Cerebellar cortex (tissue), 1 donor: ENCODE results near the gene GAB4.
A peak's percentile ranks its signal among the peaks of the same experiment; 100 is the strongest.
"Not testable (repeated sequence)": the region's sequence is repeated elsewhere in the genome, so short reads cannot be mapped to it uniquely, and the experiment has no call there.

ENCODE experiments used
- DNase-seq: peaks from one replicate; pipeline ENCODE4 v3.0.0-alpha.2; 2015; ENCODE audit warnings: low spot score

GAB4 gene

DNA sequence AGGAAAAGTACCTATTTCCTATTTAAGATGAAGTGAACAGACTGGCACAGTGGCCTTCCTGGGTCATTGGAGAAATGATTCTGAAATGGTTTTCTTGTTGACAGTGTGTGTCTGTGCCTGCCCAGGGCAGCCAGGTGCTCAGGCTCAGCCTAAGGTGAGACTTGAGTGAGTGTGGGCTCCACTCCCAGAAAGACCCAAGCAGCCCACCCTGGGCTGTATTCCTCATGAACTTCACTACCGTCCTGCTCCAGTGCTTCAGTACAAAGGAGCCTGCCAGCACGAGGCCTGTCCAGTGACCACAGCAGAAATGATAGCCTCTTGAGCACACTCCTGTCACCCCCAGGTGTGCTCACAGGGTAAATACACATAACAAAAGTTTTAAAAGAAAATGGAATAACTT is 49.5 kb downstream of the GAB4 start:
- no peak for DNase-seq

DNA sequence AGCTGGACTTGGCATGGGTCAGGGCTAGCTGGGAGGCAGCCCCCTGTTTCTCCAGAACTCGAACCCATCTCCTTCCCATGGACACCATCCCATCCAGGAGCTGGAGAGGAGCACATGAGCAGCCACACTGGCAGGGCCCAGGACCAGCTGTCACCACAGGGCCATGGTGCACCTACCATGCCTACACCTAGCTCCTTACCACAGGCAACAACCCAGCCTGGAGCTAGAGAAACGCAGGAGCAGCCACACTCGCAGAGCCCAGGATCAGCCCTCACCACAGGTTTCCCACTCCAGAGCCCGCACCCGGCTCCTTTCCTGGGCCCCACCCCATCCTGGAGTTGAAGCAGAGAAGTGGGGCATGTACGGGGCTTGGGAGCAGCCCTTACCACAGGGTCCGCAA is 50.2 kb downstream of the GAB4 start:
- no peak for DNase-seq

DNA sequence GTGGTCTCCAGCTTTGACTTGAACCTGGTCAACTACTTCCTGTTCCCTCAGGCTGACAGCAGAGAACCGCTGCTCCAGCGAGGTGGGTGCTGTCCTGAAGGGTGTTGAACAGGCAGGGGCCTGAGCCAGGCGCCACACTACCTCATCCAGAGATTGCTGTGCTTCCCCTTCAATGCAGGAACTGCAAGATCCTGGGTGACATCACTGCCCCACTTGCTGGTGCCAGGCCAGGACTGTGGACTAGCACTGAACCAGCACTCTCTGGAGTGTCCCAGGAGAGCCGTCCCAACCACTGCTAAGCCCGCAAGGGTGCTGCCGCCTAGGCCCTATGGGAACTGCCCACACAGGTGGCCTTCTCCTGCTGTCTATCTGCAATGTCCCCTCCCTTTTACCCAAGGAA is 51.7 kb downstream of the GAB4 start:
- DNase-seq, result no peak

DNA sequence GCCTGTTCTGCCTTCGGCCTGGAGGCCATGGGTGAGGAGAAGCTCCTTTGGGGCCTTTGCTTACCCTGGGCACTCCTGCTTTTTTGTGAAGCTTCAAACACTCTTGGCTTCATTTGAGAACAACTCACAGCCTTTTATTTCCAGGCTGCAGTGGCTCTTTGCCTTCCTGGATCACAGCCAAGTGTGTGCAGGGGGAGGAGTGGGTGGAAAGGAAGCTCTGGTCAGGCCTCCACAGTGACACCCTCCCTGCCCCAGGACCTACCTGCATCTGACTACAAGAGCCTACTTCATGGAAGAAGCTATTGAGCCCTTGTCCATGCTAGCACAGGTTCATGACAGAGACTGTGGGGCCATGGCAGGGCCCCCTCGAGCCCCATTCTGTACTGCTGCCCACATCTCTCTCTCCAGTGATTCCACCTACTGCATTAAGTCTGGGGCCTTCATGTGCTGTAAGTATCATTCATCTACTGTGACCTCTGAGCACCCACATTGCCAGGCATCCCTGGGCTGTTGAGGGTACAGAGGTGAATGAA is 52.3 kb downstream of the GAB4 start:
- no peak for DNase-seq

DNA sequence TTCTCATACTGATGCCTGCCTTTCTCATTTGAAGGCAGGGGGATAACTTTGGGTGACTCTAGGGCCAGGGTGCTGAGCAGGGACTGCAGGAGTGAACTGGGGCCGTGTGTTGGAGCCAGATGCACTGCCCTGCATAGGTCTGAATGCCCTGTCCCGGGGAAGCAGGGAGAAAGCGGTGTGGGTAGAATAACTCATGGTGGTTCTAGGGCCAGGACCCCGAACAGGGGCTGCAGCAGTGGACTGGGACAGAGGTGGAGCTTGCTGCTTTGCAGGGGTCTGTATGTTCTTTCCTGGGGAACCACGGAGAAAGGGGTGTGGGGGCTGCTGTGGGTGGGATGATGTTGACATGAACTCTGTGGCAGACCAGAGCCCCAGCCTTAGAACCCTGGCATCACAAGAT is 52.9 kb downstream of the GAB4 start:
- no peak for DNase-seq

DNA sequence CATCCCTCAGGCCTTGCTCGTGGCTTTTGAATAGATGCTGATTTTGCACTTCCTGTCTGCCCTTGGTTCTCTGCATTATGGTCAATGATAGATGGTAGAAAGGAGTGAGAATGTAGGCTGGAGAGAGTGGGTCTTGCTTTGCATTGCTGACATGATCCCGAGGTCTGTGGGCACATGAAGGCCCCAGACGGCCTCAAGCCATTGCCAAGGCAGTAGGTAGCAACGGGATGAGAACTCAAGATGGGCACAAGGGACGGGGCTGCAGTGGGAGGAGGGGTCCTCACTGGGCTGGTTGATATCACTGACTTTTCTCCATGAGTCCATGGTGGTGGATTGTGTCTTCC is 54.0 kb downstream of the GAB4 start:
- no peak for DNase-seq

DNA sequence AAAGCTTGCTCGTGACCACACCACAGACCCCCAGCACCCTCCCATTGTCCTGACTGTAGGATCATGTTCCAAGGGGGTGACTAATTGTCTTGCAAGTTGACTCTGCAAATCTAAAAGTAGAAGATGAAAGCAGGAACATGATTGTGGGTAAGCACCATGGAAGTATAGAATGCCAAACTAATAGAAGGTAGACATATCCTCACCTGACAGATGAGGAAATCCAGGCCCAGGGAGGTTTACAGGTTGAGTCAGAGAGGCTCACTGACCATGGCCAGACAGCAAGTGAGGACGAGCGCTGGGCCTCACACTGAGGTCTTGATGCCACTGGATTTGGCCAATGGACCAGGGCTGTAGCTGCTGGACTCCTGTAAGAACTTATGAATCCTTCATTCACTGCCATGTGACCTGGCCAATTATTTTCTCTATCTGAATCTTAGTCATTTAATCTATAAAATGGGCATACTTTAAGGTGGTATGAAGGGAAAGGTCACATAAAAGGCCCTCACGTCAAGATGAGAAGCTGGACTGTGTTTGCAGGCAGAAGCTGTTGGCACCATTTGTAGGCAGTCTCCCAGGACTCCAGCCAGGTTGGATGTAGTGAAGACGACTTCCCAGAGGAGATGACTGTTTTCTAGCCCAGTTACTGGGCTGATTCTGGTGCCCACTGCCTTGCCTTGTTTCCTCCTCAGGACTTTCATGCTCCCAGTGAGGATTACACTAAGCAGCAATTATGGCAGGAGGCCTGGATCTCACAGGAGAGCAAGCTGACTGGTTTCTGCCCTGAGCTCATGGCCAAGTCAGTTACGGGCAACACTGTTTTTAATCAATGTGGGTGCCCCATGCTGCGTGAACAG is 54.6 kb downstream of the GAB4 start:
- no peak for DNase-seq

DNA sequence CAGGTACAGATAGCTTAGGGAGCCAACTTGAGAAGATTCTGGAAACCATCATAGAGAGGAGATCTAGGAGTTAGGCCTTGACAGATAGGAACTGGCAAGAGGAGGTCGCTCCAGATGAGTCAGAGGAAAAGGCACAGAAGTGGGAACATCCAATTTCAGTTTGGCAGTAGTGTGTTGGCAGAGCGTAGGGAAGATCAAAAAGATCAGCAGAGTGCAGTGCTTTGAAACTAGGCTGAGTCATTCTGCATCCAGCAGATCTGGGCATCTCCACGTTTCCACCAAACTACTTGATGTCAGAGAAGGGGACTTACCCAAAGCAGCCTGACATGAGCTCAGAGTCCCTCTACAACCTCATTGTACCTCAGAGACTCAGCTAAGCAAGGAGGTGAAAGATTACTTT is 58.5 kb downstream of the GAB4 start:
- no peak for DNase-seq

DNA sequence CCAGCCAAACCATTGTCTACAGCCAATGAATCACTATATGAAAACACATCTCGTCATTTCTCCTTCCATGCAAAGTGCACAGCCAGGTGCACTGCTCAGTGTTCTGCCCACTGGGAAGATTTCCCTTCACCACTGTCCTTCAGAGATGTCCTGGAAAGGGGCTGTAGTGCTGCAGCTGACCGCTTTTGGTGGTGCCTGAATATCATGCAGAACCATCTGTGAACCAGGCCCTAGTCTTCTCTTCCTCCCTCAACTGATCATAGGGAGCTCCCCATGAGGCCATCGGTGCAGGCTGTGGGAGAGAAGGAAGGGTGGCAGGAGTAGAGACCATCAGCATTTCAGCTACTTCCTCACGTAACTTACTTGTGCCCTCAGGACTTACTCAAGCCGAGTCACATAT is 70.2 kb downstream of the GAB4 start:
- no peak for DNase-seq

DNA sequence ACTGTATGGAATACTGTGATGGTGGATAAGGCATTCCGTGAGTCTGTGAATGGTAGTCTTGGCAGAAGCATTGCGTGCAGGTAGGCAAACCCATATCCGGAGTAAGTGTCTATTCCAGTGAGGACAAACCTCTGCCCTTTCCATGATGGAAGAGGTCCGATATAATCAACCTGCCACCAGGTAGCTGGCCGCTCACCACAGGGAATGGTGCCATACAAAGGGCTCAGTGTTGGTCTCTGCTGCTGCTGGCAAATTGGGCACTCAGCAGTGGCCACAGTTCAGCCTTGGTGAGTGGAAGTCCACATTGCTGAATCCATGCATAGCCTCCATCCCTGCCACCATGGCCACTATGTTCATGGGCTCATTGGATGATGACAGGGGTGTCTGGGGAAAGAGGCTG is 70.8 kb downstream of the GAB4 start:
- not testable (repeated sequence) for DNase-seq

DNA sequence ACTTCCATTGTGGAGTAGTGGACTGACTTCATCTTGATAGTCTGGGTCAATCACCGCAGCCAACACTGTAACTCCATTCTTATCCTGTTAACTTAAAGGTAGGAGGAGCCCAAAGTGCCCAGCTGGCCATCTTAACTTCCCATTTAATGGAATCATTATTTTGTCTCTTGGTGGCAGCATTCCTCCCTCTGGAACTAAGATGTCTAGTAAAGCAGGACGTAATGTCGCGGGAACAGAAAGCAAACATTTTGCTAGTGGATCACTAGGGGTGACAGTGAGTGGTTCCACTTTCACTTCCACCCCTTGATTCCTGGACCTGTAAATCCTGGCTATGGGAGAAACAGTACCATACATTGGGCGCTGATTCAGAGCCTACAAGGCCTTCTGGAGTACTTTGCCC is 71.4 kb downstream of the GAB4 start:
- no peak for DNase-seq

DNA sequence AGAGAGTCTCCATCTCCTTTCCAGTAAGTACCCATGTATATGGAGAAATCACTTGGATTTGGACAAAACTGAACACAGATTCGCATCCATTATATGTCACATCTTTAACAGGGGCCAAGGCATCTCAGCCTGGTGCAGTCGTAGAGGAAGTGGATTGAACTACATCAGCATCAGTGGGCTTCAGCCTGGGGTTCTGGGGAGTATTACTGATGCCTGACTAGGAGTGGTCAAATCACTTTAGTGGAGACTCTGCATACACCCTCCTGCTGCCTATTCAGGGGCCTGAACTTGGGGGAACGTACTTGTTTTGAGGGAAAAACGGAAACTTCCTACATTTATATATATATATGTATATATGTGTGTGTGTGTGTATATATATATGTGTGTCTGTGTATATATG is 72.8 kb downstream of the GAB4 start:
- no peak for DNase-seq

DNA sequence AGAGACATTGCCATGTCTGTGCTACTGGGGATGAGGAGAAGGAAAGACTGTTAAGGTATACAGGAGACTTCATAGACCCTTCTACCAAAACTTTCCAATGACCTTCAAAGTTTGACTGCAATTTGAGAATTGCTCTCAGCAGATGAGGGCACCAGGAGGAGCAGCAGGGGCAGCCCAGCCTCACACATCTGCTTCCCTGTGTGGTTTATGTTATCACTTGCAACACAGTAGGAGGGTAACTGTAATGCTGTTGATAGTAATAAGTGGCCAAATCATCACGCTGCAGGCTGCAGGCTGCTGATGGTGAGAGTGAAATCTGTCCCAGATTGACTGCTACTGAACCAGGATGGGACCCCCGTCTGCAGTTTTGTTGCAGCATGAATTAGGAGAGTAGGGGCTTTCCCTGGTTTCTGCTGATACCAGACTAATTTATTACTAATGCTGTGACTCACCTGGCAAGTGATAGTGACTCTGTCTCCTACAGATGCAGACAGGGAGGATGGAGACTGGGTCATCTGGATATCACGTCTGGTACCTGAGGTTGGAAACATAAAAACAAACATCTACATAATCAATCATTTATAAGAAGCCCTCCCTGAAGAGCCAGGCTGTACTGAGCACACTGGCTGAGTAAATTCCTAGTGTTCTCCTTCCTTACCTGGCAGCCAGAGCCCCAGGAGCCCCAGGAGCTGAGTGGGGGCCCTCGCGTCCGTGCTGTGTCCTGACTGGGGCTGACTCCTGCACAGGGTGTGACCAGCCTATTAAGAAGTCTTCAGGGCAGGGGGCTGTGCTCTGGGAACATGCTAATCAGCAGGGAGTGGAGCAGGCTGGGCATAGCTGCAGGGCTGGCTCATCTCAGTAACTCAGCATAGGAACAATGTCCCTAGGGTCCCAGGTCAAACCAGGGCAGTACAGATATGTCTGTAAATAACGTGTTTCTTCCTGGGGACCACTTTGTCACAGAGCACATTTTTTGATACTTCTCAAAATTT is 74.4 kb downstream of the GAB4 start:
- no peak for DNase-seq

DNA sequence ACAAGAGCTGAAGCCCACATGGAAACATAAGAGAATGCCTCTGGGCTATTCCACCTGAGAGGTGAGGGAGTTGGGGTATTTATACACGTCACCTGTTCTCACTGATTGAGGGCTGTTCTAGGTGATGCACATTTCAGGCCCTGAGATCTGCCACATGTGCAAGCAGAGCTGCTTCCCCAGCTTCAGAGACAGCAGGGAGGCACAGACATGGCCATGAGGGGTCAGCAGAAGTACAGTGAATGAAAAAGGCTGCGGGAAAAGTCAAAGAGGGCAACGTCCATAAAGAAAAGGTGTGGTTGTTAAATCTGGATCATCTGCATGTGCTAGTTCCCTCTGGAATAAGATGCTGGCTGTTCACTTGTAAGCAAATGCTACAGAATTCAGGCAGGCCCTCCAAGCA is 75.4 kb downstream of the GAB4 start:
- DNase-seq, result peak; percentile 16

DNA sequence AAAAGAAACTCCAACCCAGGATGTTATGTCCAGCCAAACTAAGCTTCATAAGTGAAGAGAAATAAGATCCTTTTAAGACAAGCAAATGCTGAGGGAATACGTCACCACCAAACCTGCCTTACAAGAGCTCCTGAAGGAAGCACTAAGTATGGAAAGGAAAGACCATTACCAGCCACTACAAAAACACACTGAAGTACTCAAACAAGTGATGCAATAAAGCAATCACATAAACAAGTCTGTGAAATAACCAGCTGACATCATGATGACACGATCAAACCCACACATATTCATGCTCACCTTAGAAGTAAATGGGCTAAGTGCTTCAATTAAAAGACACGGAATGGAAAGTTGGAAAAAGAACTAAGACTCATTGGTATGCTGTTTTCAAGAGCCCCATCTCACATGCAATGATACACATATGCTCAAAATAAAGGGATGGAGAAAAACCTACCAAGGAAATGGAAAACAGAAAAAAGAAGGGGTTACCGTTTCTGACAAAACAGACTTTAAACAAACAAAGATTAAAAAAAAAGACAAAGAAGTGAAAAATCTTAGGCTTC is 82.5 kb downstream of the GAB4 start:
- no peak for DNase-seq

DNA sequence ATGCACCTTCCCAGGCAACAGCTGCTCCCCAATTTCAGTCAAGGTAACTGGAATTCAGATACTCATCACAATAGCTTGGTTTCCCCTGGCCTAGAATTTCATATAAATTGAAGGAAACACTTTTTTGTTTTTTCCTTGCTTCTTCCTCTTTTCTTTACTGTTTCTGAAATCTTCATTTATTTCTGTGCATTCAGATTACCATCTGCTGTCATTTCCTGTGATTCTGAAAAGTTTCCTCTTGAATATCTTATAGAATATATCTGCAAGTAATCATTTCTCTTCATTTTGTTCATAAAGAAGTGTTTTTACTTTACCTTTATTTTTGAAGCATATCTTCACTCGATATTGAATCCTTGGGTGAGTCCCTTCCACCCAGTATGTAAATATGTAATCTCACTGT is 85.3 kb downstream of the GAB4 start:
- no peak for DNase-seq

DNA sequence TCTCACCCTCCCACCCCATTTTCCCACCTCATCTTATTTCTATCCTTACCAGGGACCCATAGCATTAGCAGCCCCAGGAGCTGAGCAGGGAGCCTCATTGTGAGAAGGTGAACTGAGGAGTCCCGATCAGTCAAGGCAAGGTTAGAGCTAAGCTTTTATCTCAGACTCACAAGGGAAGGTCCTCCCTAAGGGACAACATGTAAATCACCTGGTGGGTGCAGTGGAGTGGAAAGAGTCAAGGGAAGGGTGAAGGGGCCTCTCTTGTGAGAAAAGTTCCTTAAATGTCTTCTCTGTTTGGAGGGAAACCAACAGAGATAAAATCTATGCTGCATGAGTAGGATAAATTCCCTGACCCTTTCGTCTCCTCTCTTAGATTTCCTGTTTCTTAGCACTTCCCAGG is 85.9 kb downstream of the GAB4 start:
- DNase-seq, result no peak

DNA sequence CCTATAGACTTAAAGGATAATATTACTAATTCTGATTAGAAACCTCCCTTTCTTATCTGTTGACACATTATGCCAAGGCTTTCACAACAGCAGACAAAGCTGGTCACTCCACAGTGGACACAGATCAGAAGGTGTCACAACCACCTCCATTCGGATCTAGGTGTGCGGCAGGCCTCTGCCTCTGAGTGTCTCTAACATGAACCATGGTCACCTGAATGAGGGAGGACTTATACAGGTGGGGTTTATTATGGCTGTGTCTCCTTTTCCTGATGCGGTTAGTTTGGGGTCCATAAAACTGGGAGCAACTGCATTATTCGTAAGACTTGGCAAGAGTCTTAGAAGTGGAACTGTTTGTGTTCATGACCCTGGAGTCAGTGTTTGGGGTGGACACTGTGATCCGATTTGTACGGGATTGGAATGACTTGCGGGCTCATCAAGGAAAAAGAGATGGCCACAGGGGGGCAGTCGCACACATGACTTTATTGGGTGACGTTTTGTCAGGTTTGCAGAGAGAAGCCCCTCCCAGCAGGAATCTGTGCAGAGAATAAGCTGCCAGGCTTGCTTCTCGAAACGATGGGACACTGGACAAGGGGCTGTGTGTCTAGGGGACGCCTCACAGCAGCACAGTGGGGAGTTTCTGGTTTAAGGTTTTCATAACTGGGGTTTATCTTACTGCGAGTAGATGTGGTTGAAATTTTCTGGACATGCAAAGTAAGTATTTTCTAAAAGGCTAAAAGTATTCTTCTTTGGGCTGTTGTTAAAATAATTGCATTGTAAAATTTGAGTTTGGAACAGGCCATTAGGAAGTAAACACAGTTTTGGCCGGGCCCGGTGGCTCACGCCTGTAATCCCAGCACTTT is 90.6 kb downstream of the GAB4 start:
- DNase-seq, result peak; percentile 72

DNA sequence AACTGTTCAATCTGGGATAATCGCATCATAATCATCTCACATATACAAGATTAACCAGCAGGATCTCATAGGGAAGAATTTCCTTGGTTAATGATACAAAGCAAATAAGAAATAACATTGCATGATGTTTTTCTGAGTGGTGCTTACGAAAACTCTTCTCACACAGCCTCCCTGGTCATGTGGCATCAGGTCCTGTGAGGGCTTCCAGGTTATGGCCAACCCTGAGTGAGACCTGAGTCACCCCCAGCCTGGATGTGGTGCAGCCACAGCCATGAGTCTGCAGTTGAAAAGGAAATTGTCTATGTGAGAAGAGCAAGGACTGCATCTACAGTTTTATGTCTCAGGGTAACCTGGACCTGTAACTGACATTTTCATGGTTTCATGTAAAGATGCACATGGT is 92.3 kb downstream of the GAB4 start:
- DNase-seq, result no peak

DNA sequence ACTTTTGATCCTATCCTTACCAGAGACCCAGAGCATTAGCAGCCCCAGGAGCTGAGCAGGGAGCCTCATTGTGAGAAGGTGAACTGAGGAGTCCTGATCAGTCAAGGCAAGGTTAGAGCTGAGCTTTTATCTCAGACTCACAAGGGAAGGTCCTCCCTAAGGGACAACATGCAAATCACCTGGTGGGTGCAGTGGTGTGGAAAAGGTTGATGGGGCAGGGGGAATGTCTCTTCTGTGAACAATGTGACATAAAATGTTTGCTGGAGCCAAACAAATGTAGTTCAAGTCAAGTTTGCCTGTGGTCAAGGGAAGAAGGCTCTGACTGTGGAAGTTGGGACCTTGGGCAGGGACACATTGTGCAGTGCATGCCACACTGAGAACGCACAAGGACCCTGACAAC is 93.1 kb downstream of the GAB4 start:
- not testable (repeated sequence) for DNase-seq

DNA sequence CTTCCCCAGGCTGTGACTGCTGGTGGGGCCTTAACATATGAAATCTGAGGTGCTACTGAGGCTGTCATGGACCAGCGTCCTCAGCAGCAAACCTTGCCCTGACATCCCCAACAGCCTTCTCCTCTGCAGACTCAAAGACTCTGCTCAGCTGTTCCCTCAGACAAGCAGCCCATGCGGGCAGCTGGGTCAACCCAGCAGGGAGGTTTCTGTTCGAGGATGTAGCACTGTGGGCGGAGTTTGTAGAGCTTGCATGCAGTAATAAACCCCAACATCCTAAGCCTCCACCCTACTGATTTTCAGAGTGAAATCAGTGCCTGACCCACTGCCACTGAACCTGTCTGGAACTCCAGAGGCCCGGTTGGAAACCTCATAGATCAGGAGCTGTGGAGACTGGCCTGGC is 94.0 kb downstream of the GAB4 start:
- no peak for DNase-seq

DNA sequence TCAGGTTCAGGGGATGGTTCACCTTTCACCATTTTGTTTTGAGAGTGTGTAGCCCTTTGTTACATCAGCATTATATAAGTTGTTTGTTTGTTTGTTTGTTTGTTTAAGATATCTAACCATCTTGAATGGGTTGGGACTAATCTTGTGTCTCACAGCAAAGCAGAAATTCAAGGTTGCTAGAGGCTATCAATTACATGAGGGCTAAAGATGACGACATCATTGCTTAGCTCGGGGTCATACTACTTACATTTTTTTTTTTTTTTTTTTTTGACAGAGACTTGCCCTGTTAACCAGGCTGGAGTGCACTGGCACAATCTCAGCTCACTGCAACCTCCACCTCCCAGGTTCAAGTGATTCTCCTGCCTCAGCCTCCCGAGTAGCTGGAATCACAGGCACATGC is 95.7 kb downstream of the GAB4 start:
- no peak for DNase-seq
